OCI-M1 (cell line): Measurements from ENCODE around the gene CCN5.
A peak's percentile ranks its signal among the peaks of the same experiment; 100 is the strongest.

ENCODE experiments used
- DNase-seq: peaks from one replicate; lab custom pipeline; 2025; lab: John Stamatoyannopoulos, UW

The CCN5 gene

GRCh38 chr20:44737116-44737515 lies 21.9 kb downstream of the CCN5 start:
- no peak for DNase-seq

DNA sequence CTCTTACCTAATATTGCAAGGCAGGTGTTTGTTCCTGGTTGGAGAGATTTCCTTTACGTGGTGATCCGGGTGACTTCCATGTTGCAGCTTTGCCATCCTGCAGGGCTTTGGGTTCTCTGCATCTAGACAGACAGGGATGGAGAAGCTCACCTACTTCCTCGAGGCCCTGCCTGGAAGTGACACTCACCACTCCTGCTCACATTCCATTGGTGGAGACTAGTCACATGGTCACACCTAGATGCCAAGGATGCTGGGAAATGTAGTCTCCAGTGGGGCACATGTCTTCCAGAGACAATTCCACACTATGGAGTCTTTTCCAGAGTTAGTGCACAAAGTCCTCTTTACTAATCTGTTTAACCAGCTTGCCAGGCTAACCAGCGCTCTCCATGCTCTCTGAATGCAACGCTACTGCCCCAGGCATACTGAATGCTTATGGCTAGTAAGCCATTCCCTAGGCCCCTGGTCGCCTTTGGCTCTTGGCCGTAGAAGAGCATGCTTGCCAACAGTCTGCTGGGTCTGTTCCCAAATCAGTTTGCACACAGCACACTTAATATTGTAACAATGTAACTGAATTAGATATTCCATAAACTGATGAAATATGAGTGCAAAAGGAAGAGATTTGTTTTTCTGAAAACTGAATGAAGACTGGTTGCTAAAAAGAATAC lies 23.8 kb downstream of the CCN5 start:
- peak; percentile 72 for DNase-seq

DNA sequence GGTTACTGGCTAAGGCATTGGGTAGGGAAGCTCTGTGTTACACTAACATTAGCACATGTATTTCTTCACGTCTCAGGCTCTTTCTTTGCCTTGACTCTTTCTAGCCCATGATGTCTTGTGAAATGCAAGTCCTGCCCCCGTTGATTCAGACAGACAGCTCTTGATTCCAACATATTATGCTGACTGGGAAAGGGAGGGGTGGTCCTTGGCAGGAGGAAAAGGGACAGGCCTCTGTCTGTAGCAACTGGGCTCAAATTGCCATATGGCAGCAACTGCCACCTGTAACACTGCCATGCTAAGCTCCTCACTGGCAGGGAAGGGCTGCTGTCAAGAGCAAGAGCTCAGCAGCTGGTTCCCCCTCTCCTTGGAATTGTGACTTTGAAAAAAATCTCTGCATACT lies 24.8 kb downstream of the CCN5 start:
- no peak for DNase-seq

- DNase-seq = no peak
Observed at GRCh38 chr20:44742304-44743079, 27.3 kb downstream of the CCN5 start.

DNA sequence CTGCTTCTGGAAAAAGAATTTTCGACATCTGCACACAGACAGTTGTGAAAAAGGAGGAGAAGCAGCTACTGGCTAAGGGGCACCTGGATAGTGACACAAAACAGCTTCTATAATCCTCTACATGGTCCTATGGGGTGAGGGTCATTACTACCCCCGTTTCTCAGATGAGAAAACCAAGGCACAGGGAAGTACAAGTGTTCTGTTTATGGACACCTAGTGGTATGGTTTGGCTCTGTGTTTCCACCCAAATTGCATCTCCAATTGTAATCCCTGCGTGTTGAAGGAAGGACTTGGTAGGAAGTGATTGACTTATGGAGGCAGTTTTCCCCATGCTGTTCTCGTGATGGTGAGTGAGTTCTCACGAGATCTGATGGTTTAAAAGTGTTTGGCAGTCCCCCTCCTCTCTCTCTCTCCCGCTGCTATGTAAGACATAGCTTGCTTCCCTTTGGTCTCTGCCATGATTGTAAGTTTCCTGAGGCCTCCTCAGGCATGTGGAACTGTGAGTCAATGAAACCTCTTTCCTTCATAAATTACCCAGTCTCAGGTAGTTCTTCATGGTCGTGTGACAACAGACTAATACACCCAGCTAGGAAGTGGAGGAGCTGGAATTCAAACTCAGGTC lies 28.0 kb downstream of the CCN5 start:
- peak; percentile 32 for DNase-seq

DNA sequence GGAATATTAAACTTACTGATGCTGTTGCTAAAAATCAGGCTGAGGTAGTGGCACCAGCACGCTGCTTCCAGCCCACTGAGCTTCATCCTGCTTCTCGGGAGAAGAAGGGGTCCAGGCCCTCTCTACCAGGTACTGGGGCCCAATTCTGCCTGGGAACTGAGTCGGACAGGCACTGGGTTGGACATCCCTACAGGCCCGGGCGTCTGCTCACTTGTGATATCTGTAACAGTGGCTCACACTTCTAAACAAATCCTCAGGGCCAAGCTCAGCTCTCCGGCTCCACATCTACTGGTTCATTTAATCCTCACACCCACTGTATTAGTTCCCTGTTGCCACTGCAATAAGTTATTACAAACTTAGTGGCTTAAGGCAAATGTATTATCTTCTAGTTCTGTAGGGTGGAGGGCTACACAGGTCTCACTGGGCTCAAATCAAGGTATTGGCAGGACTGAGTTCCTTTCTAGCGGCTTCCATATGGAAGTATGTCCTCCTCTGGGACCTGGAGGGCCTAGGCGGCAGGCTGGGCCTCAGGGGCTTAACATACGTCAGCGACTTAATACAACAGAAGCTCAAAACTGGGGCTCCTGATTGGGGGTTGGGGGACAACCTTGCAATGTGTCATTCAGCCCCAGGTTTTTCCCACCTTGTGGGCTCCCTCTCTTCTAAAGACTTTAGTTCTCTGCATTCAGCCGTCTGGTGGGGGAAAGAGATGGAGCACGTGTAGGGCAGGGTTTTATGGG lies 28.9 kb downstream of the CCN5 start:
- no peak for DNase-seq

GRCh38 chr20:44745122-44745597 lies 30.0 kb downstream of the CCN5 start:
- DNase-seq = no peak

DNA sequence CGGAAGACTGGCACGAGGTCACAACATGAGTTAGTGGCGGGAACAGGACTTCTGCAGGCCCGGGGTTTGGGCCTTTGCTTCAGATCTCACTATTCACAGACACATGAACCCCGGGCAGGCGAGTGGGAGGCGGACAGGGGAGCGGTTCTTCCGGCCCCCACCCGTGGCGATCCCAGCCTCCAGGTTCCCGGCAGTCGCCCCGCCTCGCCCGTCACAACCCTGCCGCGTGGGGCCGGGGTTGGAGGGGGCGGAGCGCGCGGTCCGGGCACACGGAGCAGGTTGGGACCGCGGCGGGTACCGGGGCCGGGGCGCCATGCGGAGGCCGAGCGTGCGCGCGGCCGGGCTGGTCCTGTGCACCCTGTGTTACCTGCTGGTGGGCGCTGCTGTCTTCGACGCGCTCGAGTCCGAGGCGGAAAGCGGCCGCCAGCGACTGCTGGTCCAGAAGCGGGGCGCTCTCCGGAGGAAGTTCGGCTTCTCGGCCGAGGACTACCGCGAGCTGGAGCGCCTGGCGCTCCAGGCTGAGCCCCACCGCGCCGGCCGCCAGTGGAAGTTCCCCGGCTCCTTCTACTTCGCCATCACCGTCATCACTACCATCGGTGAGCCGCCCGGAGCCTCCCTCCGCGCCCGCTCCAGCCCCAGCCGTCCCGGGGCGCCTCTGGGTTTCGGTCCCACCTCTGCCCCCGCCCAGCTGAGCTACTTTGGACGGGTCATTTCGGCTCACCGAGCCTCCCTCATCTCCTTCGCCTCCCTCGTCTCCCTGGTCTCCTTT lies 30.6 kb downstream of the CCN5 start, which contains the start of gene KCNK15:
TSS of gene KCNK15 (plus strand) at position 268 of the 769 bp plus-strand sequence. CDS start at position 314, 46 bp downstream.
- no peak for DNase-seq

DNA sequence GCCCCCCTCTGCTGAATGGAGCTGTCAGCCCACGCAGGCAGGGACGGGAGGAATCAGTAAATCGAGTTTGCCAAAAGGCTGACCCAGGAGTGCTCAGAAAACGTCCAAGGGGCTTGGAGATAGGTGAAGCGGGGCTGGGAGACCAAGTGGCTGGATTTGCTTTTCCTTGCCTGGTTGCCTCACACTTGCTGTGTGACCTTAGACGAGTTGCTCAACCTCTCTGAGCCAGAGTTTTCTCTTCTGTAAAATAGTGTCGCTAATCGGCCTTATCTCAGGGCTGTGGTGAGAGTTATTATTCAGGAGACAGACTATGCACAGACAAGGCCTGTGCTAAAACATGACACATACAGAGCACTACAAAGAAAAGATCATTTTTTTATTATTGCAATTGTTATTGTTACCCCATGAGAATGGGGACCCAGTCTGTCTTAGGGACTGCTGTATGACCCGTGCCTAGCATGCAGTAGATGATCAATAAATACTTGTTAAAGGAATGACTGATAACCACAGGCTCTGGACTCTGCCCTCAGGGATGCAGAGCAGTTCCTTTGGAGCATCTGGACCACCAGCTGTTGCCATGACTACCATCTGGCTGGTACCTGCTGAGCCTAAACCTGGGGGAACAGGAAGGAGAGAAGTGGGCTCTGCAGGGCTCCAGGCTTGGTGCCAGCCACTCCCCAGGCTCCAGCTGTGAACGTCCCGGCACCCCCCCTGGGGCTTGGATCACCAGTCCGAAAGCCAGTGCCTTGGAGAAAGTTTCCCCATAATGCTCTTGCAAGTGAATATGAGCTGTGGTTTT lies 31.4 kb downstream of the CCN5 start:
- no peak for DNase-seq

GRCh38 chr20:44747166-44748004 lies 32.2 kb downstream of the CCN5 start:
- DNase-seq = peak; percentile 85

- peak; percentile 21 for DNase-seq
Observed at GRCh38 chr20:44748005-44748370, 32.8 kb downstream of the CCN5 start.

DNA sequence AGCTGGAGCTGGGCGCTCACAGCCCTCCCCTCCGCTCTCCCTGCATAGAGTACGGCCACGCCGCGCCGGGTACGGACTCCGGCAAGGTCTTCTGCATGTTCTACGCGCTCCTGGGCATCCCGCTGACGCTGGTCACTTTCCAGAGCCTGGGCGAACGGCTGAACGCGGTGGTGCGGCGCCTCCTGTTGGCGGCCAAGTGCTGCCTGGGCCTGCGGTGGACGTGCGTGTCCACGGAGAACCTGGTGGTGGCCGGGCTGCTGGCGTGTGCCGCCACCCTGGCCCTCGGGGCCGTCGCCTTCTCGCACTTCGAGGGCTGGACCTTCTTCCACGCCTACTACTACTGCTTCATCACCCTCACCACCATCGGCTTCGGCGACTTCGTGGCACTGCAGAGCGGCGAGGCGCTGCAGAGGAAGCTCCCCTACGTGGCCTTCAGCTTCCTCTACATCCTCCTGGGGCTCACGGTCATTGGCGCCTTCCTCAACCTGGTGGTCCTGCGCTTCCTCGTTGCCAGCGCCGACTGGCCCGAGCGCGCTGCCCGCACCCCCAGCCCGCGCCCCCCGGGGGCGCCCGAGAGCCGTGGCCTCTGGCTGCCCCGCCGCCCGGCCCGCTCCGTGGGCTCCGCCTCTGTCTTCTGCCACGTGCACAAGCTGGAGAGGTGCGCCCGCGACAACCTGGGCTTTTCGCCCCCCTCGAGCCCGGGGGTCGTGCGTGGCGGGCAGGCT lies 35.1 kb downstream of the CCN5 start:
- no peak for DNase-seq

DNA sequence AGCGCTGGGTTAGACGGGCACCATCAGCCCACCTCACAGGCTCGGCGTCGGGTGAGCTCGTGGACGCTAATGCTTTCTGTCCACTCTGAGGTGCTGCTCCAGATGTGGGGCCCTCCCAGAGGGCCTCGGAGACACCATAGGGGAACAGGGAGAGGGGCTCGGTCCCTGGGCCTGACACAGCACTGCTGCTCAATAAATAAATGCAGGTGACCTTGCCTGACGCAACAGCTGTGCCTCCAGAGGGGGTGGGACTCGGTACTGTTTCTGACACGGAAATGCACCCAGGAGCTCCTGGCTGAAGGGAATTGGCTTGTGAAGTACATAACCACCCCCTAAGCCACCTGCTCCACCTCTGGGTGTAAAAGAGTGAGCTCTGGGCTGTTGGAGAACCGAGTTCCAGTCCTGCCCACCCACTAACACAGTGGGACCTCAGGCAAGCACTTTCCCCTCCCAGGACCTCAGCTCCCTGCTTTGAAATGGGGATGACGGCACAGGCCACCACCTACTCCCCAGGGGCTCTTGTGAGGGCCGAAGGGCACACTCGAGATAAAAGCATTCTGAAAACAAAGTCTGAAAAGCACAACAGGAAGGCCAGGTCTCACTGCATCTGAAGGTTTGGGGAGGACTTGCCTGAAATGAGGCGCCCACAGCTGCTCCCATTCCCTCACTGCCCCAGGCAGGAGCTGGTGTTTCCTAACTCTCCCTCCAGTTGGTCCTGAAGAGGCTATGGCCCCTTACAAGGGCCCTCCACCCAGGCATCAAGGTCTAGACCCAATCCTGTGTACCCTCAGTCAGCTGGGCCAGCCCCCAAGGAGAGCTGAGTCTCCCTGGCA lies 37.1 kb downstream of the CCN5 start:
- DNase-seq = no peak

- DNase-seq = no peak
Observed at GRCh38 chr20:44754554-44754953, 39.4 kb downstream of the CCN5 start.

GRCh38 chr20:44756011-44756688 lies 41.0 kb downstream of the CCN5 start:
- no peak for DNase-seq

- no peak for DNase-seq
Observed at GRCh38 chr20:44756956-44757355, 41.8 kb downstream of the CCN5 start.

- no peak for DNase-seq
Observed at GRCh38 chr20:44758247-44759101, 43.3 kb downstream of the CCN5 start.
